RWPE2 (cell line): Measurements from ENCODE around the gene ZNF689.

Source experiments
- ATAC-seq: fragments of 200-7000 bp; cut with Tn5 transposase; 3 replicates; pipeline ENCODE4 v1.9.1; 2021; ENCODE audit warnings: low read depth
- DNase-seq: peaks from one replicate; pipeline ENCODE4 v3.0.0-alpha.2; 2020; ENCODE audit warnings: low spot score
- H3K27ac ChIP-seq: fragments of 450-650 bp; 2 replicates; pipeline ENCODE4 v1.5.1; 2017; ENCODE audit warnings: mild to moderate bottlenecking; ENCODE audit not compliant: poor library complexity, severe bottlenecking
- H3K27me3 ChIP-seq: fragments of 250-450 bp; sonication (Bioruptor Pico); 2 replicates; pipeline ENCODE4 v1.5.1; 2021; ENCODE audit warnings: mild to moderate bottlenecking, moderate library complexity; ENCODE audit not compliant: insufficient read depth, poor library complexity, severe bottlenecking
- H3K36me3 ChIP-seq: fragments of 250-450 bp; sonication (Bioruptor Pico); 2 replicates; pipeline ENCODE4 v1.5.1; 2020; ENCODE audit warnings: low read depth, mild to moderate bottlenecking, moderate library complexity
- H3K4me1 ChIP-seq: fragments of 250-450 bp; sonication (Bioruptor Pico); 2 replicates; pipeline ENCODE4 v1.5.1; 2021; ENCODE audit warnings: mild to moderate bottlenecking, moderate library complexity; ENCODE audit not compliant: insufficient read depth, poor library complexity, severe bottlenecking
- H3K4me3 ChIP-seq: fragments of 250-450 bp; sonication (Bioruptor Pico); 2 replicates; pipeline ENCODE4 v1.5.1; 2021; ENCODE audit warnings: mild to moderate bottlenecking, moderate library complexity; ENCODE audit not compliant: severe bottlenecking
- H3K9me3 ChIP-seq: fragments of 250-450 bp; sonication (Bioruptor Pico); 2 replicates; pipeline ENCODE4 v1.5.1; 2021; ENCODE audit warnings: mild to moderate bottlenecking, moderate library complexity; ENCODE audit not compliant: severe bottlenecking
- CTCF ChIP-seq: fragments of 450-650 bp; IDR thresholded peaks from one replicate; pipeline ENCODE4 v1.5.1; 2017; ENCODE audit warnings: mild to moderate bottlenecking, moderate library complexity; ENCODE audit not compliant: poor library complexity, severe bottlenecking

Gene ZNF689

GRCh38 chr16:30651124-30652004, 41.2 kb upstream of the ZNF689 start:
- Histone ChIP-seq H3K27me3 (no peaks in the 10 kb centered on the region), H3K4me1 (peaks cover 6% of the 10 kb centered on the region), H3K4me3 (peak overlapping the region; percentile 83), H3K36me3 (peaks cover 23% of the 10 kb centered on the region), H3K27ac (peak overlapping the region; percentile 62), H3K9me3 (no peaks in the 10 kb centered on the region)
- DNase-seq: no peak
- peak; percentile 79 for TF ChIP-seq CTCF
- peak; percentile 24 for ATAC-seq

- Histone ChIP-seq H3K9me3 (no peaks in the 10 kb centered on the region), H3K27me3 (no peaks in the 10 kb centered on the region), H3K27ac (peak within 1 kb of the TSS; percentile 62), H3K4me1 (peaks cover 6% of the 10 kb centered on the region), H3K36me3 (peaks cover 19% of the 10 kb centered on the region), H3K4me3 (peak within 1 kb of the TSS; percentile 83)
- no peak for TF ChIP-seq CTCF
- DNase-seq (peak; percentile 99), ATAC-seq (peak; percentile 90)
Measured at GRCh38 chr16:30650369-30651123, 40.4 kb upstream of the ZNF689 start, which contains the start of gene PRR14. PRR14 (plus strand) TSS chr16:30650960; CDS start chr16:30651646, 686 bp downstream.

GRCh38 chr16:30649725-30650368, 39.7 kb upstream of the ZNF689 start:
- DNase-seq (no peak), ATAC-seq (no peak)
- TF ChIP-seq CTCF: no peak
- Histone ChIP-seq H3K27ac (peak overlapping the region; percentile 62), H3K4me3 (peak overlapping the region; percentile 83), H3K4me1 (peaks cover 6% of the 10 kb centered on the region), H3K36me3 (peaks cover 12% of the 10 kb centered on the region), H3K9me3 (no peaks in the 10 kb centered on the region), H3K27me3 (no peaks in the 10 kb centered on the region)

GRCh38 chr16:30647274-30647571, 37.0 kb upstream of the ZNF689 start:
- DNase-seq: no peak
- Histone ChIP-seq H3K4me3 (no peak overlapping the region), H3K36me3 (no peaks in the 10 kb centered on the region; the same call in 1 of the 2 replicates), H3K4me1 (peaks cover 6% of the 10 kb centered on the region), H3K9me3 (no peaks in the 10 kb centered on the region), H3K27me3 (no peaks in the 10 kb centered on the region), H3K27ac (no peak overlapping the region)
- TF ChIP-seq CTCF: no peak
- no peak for ATAC-seq
